G401.6 (cell line): Measurements from ENCODE around the gene ATG9B.
A peak's percentile ranks its signal among the peaks of the same experiment; 100 is the strongest.
"Not testable (repeated sequence)": the region's sequence is repeated elsewhere in the genome, so short reads cannot be mapped to it uniquely, and the experiment has no call there.

Source experiments
- FAIRE-seq: peaks from 2 replicates; lab custom pipeline; 2012; peaks lifted over from hg19 to GRCh38; lab: Jason Lieb, UNC

ATG9B gene

GRCh38 chr7:151035026-151035717, 10.9 kb upstream of the ATG9B start:
- no peak for FAIRE-seq

- FAIRE-seq, result no peak
These were observed 10.2 kb upstream of the ATG9B start for GRCh38 chr7:151034312-151035025.

- FAIRE-seq, result no peak
These were observed 9.6 kb upstream of the ATG9B start for GRCh38 chr7:151033864-151034249.

GRCh38 chr7:151032936-151033863, 8.9 kb upstream of the ATG9B start:
- FAIRE-seq, result no peak

- no peak for FAIRE-seq
These were observed 6.7 kb upstream of the ATG9B start for GRCh38 chr7:151031011-151031410.

- no peak for FAIRE-seq
These were observed 4.7 kb upstream of the ATG9B start for GRCh38 chr7:151028948-151029501.

GRCh38 chr7:151028131-151028947, 4.0 kb upstream of the ATG9B start, which contains the start of gene ABCB8:
Gene ABCB8 (plus strand): TSS chr7:151028450. CDS start chr7:151028516, 66 bp downstream.
- peak; percentile 98 for FAIRE-seq

GRCh38 chr7:151027728-151028130, 3.4 kb upstream of the ATG9B start:
- FAIRE-seq, result not testable (repeated sequence)

- FAIRE-seq, result not testable (repeated sequence)
These were observed 2.8 kb upstream of the ATG9B start for GRCh38 chr7:151026771-151027727.

GRCh38 chr7:151025924-151026671, 1.8 kb upstream of the ATG9B start:
- FAIRE-seq, result no peak

GRCh38 chr7:151023232-151023631, 1.1 kb downstream of the ATG9B start:
- no peak for FAIRE-seq

- no peak for FAIRE-seq
These were observed 4.1 kb downstream of the ATG9B start for GRCh38 chr7:151020231-151020630.

- no peak for FAIRE-seq
These were observed 5.2 kb downstream of the ATG9B start for GRCh38 chr7:151019130-151019447.

- FAIRE-seq, result no peak
These were observed 5.7 kb downstream of the ATG9B start for GRCh38 chr7:151018421-151019129.

GRCh38 chr7:151017953-151018420, 6.3 kb downstream of the ATG9B start:
- FAIRE-seq, result no peak

- FAIRE-seq, result no peak
These were observed 6.8 kb downstream of the ATG9B start for GRCh38 chr7:151017370-151017952.

GRCh38 chr7:151016942-151017341, 7.4 kb downstream of the ATG9B start:
- FAIRE-seq, result no peak

- no peak for FAIRE-seq
These were observed 7.8 kb downstream of the ATG9B start for GRCh38 chr7:151016505-151016904.

GRCh38 chr7:151015967-151016366, 8.3 kb downstream of the ATG9B start:
- FAIRE-seq, result no peak
